ENCODE measurements around the gene OR10AD1.

The OR10AD1 gene

DNA sequence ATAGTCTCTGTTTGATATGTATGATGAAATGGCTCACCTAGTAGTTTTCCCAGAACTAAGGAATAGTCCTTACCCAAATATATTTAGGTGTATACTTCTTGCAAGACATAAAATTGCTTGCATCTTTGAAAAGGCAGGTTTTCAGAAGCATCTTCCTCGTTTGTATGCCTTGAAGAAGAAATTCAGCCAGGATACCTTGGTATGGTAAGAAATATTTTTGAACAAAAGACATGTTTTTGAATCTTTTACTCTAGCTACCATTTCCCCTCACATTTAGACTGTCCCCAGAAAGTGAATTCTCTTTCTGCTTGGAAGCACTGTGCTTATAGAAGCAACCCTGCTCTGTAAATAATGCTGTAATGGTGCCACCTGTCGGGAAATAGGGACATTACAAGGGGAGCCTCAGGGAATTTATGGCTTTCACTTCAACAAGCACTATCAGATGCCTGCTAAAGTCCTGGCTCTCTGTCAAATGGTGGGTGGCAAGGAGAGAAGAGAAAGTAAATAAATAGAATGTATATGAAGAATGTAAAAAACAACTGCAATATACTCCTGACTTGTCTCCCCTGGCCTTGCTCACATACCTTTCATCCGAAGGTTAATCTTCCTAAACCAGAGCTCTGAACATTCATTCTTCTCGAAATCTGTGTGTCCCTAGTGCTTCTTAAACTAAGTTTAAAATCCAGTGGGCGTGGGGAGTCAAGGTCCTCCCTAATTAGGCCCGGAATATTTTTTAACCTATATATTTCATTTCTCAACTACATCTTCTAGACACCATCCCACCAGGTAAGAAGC lies 13.6 kb downstream of the OR10AD1 start:
- DNase-seq = peak; percentile 57

DNA sequence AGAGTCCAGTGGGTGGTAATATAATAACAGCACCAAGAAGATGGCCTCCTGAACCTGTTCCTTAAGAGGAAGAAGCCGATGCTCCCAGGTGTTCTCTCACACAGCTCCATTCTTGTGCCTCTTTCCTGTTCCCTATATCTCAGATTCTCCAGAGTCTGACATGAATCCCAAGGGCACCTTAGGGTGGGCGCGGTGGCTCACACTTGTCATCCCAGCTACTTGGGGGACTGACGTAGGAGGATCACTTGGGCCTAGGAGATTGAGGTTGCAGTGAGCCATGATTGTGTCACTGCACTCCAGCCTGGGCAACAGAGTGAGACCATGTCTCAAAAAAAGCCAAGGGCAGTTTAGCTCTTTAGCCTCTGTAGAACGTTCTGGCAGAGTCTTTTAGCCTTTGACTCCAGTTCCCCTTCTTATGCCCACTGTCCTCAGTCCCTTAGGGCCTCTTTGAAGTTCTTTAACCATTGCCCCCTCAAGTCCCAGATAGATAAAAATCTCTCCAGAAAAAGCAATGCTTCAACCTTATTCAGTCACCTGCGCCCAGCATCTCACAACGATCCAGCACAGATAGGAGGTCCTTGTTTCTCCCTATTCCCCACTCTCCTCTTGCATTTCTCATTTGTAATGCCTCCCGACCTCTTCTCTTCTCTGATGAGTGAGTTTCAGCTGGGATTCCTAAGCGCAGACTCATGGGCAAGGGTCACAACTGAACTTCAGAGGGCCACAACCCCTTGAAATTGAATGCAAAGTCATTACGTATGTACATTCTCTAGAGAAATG lies 15.0 kb downstream of the OR10AD1 start:
- no peak for DNase-seq

DNA sequence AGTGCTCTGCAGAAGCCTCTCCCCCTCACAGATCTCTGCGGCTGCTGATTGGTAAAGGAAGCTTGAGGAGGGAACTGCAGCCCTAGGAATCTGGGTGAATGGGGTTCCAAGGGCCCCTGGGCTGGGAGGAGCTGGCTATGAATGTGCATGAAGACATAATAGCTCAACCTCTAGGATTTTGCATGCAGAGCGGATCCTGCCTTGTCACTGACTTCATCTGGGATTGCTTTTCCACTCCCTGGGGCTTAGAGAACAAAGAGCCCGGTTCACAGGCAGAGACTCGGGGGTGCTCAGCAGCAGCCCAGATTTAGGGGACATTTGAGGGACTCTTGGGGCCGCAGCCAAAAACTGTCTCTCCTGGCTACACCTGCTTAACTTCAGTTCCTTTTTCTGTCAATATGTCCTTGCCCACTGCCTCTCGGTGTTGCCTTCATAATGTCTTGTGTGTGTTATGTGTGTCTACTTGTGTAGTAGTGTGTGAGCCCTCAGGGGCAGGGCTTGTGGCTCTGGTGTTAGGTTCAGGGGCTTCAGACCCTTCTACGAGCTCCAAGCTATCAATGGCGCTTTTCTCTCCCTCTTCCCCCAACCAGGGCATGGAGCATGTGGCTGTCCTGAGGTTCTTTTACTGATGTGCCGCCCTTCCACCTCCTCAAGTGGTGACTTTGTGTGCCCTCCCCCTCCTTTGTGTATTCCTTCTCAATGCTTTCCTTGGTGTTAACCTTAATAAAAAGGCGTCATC lies 17.7 kb downstream of the OR10AD1 start:
- no peak for DNase-seq

DNA sequence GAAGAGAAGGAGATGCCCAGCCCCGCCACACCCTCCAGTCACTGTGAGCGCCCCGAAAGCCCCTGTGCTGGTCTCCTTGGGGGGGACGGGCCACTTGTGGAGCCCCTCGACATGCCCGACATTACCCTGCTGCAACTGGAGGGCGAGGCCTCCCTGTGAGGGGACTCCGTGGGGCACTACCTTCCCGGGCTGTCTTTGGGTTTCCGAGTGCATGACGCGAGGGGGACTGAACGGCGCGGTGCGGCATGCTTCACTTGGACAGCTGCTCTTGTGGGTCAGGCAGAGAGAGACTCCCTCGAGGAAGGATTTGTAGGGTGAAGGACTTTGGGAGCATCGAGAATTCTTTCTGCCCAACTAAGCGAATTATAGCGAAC lies 18.6 kb downstream of the OR10AD1 start:
- no peak for DNase-seq

DNA sequence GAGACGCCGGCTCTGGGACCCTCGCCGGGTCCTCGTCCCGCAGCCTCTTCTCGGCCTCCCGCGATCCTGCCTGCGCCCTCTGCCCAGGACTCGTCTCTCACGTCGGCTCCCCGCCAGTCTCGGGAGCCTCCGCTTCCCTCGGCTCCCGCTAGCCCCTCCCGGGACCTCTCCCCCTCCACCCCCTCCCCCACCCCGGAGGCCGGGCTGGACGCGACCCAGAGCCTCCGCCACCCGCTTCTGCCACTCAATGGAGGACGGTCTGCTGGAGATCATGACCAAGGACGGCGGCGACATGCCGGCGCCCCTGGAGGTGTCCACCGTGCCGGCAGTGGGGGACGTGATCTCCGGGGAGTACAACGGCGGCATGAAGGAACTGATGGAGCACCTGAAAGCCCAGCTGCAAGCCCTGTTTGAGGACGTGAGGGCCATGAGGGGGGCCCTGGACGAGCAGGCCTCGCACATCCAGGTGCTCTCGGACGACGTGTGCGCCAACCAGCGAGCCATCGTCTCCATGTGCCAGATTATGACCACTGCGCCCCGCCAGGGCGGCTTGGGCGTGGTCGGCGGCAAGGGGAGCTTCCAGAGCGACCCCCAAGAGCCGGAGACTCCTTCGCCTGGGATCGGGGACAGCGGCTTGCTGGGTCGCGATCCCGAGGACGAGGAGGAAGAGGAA lies 19.1 kb downstream of the OR10AD1 start:
- no peak for DNase-seq

DNA sequence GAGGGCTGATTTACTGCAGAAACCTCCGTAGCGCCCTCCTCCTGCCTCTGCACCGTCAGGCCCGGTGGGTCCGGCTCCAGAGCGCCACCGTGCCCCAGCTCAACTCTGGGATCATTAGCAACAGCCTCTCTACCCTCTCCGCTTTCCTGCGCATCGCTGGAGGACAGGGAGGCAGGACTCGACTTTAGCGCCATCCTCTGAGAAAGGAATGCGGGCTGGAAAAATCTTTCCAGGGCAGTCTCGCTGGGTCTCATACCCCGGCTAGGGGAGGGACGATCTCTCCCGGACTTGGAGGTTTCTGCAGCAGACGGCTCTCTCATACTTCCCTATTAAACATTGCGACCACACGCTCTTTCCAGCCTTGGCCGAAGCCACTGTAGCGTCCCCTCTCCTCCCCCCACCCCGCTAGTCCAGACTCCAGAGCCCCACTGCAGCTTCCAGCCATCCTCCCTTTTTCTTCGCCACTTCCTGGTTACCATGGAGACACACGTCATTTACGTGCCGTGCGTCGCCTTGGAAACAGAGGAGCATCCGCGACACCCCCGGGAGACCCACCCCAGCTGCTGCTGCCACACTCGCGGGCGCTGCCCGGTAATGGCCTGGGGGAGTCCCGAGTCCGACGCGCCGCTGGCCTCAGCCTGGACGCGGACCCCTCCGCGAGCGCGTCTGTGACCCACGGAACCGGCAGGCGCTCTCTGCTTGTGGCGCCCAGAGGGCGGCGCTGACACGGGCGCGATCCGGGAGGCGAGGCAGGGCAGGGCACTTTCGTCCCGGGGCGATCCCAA lies 19.8 kb downstream of the OR10AD1 start, which contains the start of gene CCDC184:
Gene CCDC184 (plus strand): TSS at position 554 of the 785 bp plus-strand sequence. CDS start 479 bp downstream, outside the sequence.
- DNase-seq = peak; percentile 59

DNA sequence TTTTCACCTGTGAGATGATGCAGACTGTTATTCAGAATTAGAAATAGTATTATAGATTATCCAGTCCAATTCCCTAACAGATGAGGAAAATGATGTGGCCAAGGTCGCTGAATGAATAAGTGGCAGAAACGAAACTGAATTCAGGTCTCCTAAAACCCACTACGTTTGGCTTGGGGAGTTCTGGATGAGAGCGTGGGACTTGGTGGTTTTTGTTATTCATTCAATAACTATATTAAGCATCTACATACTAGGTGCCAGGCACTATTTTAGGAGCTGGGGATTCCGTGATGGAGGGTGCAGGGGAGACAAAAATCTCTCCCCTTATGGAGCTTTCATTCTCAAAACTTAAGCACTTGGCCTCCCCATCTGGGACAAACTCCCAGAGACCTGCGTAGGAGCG lies 20.5 kb downstream of the OR10AD1 start:
- DNase-seq = no peak

DNA sequence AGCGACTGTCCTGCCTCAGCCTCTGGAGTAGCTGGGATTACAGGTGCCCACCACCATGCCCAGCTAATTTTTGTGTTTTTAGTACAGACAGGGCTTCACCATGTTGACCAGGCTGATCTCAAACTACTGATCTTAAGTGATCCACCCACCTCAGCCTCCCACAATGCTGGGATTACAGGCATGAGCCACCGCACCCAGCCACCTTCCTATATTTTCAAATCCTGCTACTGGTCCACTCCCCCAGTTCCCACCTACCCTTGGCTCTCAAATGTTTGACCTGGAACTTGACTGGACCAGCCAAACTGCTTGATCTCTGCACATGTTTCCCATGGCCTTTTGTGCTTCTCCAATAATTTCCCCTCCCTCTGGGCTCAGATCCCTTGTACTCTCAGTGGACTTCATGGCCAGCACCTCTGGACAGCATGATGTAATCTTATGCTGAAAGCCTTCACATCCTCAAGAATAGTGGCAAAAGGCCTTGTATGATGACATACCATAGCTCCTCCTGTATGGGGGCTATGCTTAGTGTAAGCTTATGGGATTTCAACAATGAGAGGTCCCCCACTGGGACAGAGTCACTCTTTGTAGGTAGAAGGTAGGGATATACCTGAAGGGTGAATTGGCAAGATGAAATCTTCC lies 22.1 kb downstream of the OR10AD1 start:
- no peak for DNase-seq

DNA sequence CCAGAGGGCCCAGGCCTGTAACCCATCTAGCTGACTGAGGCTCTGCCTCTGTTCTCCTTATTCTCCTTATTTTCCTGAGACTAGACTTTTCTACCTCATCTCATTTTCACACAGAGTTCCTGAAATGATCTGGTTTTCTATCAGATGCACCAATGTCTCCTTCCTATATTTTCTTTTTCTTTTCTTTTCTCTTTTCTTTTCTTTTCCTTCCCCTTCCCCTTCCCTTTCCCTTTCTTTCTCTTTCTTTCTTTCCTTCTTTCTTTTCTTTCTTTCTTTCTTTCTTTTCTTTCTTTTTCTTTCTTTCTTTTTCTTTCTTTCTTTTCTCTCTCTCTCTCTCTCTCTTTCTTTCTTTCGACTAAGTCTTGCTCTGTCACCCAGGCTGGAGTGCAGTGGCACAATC lies 22.7 kb downstream of the OR10AD1 start:
- no peak for DNase-seq

DNA sequence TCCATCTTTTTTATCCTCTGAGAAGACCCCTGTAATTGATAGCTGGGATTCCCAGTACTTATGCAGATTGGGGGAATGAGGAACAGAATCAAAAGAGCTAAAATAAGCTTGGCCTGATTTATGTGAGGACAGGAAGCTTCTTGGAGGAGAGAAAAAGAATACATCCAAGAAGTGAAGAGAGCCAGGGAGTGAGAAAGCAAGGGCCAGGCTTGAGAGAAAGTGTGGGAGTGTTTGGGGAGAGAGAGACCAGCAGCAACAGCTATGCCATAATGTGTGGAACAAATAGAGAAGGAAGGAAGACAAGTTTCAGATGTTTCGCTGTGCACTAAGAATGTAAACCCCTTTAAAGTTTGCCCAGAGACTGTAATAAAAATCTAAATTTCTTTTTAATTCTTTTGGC lies 23.6 kb downstream of the OR10AD1 start:
- no peak for DNase-seq

DNA sequence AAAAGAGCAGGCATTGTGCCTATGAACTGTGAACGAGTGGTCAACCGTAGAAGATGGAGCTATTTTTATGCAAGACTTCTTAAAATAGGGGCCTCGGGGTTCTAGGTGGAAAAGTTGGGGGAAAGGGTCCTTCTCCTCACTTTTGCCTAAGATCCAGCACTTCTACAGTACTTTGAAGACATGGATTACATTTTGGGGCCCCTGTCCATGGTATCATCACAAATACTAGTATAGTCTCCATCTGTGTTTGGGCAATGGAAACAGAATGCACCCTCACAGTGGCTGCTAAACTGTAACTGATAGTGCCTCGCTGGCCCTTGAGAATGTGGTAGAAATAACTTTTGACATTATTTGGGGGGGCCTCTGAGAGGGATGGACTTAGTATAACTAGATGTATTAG lies 25.1 kb downstream of the OR10AD1 start:
- DNase-seq = no peak

DNA sequence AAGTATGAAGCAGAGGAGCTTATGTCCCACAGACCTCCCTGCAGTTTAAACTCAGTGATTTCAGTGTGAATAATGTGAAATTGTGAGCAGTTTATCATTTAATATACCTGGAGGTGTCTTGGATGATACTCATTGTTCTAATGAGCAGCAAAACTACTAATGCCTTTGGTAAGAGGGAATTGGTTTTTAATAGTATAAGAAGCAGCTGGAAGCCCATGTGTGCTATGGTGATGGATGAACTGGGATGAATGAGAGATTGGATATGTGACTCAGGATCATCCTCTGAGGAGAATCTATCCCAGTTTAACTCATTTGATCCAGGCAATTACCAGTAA lies 26.7 kb downstream of the OR10AD1 start:
- DNase-seq = no peak

DNA sequence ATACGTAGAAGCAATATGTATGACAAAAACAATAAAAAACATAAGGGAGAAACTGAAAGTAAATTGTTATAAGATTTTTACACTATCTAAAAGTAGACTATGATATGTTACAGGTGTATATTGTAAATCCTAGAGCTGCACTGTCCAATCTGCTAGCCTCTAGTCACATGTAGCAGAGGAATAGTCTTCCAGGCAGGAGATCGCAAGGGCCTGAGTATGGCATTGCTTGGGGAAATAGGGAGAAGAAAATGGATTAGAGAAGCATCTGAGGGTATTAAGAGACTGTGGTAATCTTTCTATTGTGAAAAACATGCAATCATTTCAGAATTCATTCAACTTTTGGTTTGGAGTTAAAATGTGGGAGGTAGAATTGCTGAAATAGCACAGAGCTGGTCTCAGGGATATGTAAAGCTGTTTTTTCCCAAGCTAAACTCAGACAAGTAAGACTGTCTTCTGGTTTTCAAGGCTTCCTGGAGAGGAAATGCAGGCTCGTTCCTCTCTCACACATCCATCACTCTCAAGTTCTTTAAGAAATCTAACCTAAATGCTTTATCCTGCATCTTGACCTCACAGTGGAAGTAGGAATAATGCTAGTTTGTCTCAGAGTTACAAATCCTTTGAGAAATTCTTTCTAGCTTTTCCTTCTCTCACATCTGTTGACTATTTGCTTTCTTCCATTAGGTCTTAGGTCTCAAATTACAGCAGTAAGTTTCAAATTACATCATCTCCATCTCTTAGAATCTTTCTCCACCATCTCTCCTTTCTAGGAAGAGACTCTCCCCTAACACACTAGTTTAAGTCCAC lies 27.3 kb downstream of the OR10AD1 start:
- no peak for DNase-seq

DNA sequence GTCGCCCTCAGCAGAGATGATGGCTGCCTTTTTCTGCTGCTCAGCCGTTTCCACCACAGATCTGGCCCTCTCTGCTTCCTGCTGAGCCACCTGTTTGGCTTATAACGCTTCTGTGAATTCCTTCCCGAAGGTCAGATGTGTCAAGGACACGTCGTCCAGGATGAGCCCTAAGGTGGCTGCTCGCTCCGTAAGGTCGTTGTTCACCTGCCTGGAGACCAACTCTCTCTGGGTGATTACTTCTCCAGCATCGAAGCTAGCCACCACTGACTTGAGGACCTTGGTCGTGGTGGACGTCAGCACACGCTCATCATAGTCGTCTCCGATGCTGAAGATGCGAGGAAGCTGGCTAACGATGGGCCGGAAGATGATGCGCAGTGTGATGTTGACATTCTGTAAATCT lies 34.1 kb downstream of the OR10AD1 start:
- DNase-seq = no peak

DNA sequence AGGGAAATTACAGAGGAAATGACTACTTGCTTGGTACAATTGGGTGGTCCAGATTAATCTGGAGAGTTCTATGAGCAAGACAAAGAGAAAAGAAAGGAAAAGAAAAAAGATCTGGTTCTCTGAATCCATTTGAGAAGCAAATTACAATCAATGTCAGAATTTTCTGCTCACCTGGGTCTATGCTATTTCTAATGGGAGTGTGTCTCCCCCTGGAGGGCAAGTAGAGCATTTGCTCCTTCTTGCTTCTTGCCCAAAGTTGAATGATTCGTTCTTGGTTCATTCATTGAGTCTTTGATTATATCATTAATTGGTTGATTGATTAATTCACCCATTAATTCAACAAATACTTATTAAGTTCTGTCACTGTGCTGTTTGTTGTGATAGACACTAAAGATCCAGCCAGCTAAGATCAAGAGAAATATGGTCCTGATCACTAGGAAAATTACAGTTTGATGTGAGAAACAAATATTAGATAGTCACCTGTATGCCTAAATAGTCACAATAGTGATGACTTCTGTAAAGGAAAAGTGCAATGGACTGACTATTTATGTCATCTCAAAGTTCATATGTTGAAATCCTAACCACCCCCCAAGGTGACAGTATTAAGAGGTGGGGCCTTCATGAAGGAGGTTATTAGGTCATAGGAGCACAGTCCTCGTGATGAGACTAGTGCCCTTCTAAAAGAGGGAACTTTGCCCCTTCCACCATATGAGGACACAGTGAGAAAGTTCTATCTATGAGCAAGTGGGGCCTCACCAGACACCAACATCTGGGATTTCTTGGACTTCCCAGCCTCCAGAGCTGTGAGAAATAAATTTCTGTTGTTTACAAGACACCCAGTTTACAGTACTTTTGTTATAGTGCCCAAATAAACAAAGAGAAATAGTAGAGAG lies 37.8 kb downstream of the OR10AD1 start:
- no peak for DNase-seq

DNA sequence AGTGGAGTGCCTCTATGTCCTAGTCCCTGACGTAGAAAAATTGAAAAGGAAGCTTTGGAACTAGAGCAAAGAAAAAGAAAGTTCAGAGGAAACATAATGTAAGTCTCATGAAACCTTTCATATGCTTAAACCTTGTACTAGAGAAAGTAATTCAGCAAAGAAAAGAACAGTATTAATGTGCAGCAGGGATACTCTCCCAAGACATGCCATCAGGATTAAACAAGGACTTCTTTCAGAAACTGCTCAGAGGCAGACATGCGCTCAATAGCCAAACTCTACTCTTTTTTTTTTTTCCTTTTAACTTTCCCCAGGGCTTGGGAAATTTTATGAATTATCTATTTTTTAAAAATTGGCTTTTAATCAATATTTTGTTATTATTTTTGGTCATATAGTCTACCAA lies 38.6 kb downstream of the OR10AD1 start:
- DNase-seq = no peak

DNA sequence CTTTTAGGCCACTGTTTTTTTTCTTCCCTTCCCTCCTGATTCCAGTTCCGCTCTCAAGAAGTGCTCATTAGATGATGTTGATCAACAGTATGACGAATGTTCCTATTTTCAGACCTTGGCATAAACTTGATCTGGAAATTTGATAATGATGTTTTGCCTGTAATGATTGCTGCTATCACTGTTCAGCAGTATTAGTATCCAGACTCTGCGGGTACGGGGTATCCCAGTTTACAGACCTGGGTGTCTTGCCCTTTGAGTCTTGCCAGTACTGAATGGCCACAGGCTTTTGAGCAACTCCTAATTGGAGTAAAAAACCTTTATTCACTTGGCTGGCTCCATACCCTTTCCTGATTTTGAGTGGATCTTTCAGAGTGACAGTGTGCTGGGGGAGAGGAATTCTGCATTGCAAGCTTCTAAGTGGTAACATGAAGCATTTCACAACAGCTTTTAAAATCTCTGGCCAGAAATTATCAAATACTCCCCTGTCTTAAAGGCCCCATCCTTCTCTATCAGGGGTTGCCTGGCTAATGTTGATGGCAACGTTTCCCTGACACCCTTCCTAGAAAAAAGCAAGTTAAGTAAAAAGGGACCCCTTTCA lies 39.8 kb downstream of the OR10AD1 start:
- no peak for DNase-seq

DNA sequence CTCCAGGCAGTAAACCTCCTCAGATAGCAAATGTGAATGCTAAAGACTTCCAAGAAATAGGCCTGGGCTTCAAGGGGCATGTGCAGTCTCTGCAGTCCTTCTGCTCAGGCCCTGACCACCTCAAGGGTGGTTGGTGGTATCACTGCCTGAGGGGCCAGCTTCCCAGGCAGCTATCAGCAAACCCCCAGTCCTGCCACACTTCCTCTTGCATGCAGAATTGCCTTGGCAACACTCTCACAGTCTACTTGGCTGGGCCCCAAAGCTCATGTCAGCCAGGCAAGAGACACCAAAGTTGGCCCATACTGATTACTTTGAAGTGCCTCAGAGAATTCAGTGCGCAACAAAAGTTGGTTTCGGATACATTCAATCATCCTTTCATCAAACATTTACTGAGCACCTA lies 42.3 kb downstream of the OR10AD1 start:
- peak; percentile 64 for DNase-seq

DNA sequence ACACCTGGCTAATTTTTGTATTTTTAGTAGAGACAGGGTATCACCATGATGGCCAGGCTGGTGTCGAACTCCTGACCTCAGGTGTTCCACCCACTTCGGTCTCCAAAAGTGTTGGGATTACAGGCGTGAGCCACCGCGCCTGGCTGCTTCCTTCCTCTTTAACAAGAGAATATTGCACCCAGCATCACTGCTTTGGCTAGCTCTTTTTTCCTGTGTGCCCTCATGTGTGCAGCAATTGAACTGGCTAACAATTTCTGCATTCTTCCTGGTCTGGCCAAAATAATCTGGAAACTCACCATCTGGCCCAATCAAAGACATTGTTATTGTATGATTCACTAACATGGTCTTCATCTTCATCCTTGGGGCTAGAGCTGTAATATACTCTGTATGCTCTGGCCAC lies 43.0 kb downstream of the OR10AD1 start:
- no peak for DNase-seq
